ENCODE data around the gene FERMT2. TPM values are rescaled to one million over a fixed set of nuclear protein-coding genes. Genes with fewer than 3 reads are reported as not detected.

The FERMT2 gene
- polyA plus RNA-seq, 1 experiment: 485 TPM

DNA sequence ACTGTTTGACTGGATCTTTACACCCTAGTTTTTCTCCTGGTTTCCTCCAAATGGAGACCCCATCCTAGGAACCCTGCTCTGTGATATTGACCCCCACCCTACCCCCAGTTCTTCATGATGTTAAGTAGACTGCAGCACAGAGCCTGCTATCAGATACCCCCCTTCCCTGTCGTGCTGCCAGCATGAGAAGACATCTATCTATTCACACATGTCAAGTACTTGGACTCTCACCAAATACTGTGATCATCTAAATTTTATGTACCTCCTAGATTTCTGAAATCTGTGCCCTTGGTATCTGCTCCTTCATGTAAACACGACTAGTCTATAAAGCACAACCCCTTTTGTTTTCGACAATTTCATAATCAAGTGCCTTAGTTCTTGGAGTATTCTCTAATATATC, 38.9 kb downstream of the FERMT2 start:
- DNase-seq (ENCODE audit: low read depth, low spot score): no peak
- ChIA-PET CTCF (no interaction called here), POLR2A (no interaction called here)
- TF ChIP-seq, protein P1, sequence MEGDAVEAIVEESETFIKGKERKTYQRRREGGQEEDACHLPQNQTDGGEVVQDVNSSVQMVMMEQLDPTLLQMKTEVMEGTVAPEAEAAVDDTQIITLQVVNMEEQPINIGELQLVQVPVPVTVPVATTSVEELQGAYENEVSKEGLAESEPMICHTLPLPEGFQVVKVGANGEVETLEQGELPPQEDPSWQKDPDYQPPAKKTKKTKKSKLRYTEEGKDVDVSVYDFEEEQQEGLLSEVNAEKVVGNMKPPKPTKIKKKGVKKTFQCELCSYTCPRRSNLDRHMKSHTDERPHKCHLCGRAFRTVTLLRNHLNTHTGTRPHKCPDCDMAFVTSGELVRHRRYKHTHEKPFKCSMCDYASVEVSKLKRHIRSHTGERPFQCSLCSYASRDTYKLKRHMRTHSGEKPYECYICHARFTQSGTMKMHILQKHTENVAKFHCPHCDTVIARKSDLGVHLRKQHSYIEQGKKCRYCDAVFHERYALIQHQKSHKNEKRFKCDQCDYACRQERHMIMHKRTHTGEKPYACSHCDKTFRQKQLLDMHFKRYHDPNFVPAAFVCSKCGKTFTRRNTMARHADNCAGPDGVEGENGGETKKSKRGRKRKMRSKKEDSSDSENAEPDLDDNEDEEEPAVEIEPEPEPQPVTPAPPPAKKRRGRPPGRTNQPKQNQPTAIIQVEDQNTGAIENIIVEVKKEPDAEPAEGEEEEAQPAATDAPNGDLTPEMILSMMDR (IDR thresholded peaks at IDR 0.05; ENCODE audit: low read depth, low read length): no peak
- Histone ChIP-seq H3K4me3 (ENCODE audit: low read depth, low read length) (no peak overlapping the region), H3K27ac (ENCODE audit: low read depth, low read length) (no peak overlapping the region), H3K9me3 (ENCODE audit: control insufficient read depth, insufficient read depth, low read length) (no peaks in the 10 kb centered on the region), H3K27me3 (ENCODE audit: control insufficient read depth, insufficient read depth, low read length) (no peaks in the 10 kb centered on the region)

DNA sequence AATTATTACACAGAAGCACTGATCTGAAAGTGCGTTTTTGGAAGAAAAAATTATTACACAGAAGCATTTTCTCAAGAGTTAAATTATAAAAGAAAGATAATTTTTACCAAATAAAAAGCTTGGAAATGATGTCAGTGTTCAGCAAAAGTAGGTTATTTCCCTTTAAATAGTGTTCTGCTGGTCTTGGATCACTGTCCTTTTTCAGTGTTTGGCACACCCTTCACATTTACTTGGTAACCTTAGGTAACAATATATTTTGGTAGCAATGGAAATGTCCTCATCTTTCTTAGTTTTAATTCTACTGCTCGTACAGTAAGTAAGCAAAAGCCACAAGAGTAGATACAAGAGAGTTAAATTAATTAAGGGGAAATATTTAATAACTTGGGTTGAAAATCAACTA, 40.3 kb downstream of the FERMT2 start:
- H3K27ac ChIP-seq (ENCODE audit: low read depth, low read length): no peak overlapping the region
- no peaks in the 10 kb centered on the region for H3K27me3 ChIP-seq (ENCODE audit: control insufficient read depth, insufficient read depth, low read length)
- no peaks in the 10 kb centered on the region for H3K9me3 ChIP-seq (ENCODE audit: control insufficient read depth, insufficient read depth, low read length)
- ChIA-PET POLR2A (interaction anchor here (0.6 kb wide), 2 partner anchors 15 to 25 kb away, joined by 3 to 4 read pairs; no protein-coding TSS in a partner anchor), CTCF (interaction anchor here (1.1 kb wide), 1 partner anchor 146 kb away, joined by 4 read pairs; no protein-coding TSS in a partner anchor)
- no peak overlapping the region for H3K4me3 ChIP-seq (ENCODE audit: low read depth, low read length)
- DNase-seq (ENCODE audit: low read depth, low spot score): no peak
- TF ChIP-seq, protein P1 (IDR thresholded peaks at IDR 0.05; ENCODE audit: low read depth, low read length): no peak

DNA sequence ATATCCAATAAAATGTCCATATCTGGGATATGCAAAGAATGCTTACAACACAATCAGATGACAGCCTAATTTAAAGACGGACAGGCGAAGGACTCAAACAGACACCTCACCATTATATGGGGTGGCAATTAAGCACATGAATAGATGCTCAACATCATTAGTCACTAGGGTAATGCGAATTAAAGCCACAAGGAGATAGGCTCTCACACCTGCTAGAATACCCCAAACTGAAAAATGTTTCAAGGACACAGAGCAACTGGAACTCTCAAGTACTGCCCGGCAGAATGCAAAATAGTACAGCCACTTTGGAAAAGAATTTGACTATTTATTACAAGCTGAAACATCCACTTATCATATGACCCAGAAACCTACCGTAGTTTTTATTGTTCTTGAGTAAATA, 42.9 kb downstream of the FERMT2 start:
- Histone ChIP-seq H3K27ac (ENCODE audit: low read depth, low read length) (no peak overlapping the region), H3K27me3 (ENCODE audit: control insufficient read depth, insufficient read depth, low read length) (no peaks in the 10 kb centered on the region), H3K9me3 (ENCODE audit: control insufficient read depth, insufficient read depth, low read length) (no peaks in the 10 kb centered on the region), H3K4me3 (ENCODE audit: low read depth, low read length) (no peak overlapping the region)
- POLR2A ChIA-PET: no interaction called here
- DNase-seq (ENCODE audit: low read depth, low spot score): no peak
- CTCF ChIA-PET: no interaction called here
- TF ChIP-seq, protein P1 (IDR thresholded peaks at IDR 0.05; ENCODE audit: low read depth, low read length): no peak

DNA sequence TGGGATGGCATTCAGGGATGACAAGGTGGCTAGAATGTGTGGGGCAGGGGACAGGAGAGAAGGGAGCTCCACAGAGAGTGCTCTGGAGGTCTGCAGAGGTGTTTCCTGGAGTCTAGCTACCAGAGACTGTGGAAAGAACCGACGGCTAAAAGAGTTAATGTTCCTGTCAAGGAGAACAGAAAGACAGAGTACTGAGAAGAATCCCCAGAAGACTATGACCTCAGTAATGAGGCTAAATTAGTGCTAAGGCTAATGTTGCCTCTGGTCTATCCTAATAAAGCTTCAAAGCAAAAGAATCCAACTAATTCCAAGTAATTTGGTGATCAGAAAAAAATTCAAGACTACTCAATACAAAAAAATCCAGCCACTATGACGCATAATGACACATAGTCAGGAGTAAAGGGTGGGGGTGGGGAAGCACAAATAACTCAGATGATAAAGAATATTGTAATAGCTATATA, 44.7 kb downstream of the FERMT2 start:
- Histone ChIP-seq H3K4me3 (ENCODE audit: low read depth, low read length) (peak overlapping the region; percentile 29), H3K27ac (ENCODE audit: low read depth, low read length) (peak overlapping the region; percentile 96), H3K9me3 (ENCODE audit: control insufficient read depth, insufficient read depth, low read length) (no peaks in the 10 kb centered on the region), H3K27me3 (ENCODE audit: control insufficient read depth, insufficient read depth, low read length) (no peaks in the 10 kb centered on the region)
- POLR2A ChIA-PET: interaction anchor here (0.6 to 1.2 kb wide), 3 partner anchors 10 to 176 kb away, joined by 3 to 4 read pairs (median 3); partner anchors contain the start of gene STYX
- CTCF ChIA-PET: no interaction called here
- peak; percentile 67 for DNase-seq (ENCODE audit: low read depth, low spot score)
- TF ChIP-seq, protein P1 (IDR thresholded peaks at IDR 0.05; ENCODE audit: low read depth, low read length): no peak

DNA sequence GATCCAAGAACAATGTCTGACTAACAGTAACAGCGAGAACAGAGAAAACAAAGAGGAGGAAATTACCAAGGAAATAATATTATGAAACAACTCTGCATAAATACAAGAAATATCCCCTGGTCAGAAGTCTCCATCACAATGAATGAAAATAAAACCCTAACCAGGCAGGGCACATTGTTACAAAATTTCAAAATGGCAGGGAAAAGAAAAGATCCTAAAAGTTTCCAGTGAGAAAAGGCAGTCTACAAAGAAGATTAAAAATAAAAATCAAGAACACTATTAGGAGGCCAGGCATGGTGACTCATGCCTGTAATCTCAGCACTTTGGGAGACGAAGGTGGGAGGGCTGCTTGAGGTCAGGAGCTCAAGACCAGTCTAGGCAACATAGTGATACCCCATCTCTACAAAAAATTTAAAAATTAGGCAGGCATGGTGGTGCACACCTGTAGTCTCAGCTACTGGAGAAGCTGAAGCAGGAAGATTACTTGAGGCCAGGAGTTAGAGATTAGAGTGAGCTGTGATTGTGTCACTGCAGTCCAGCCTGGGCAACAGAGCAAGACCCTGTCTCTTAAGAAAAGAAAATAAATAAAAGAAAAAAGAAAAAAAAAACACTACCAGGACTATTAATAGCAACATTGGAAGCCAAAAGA, 47.8 kb downstream of the FERMT2 start:
- Histone ChIP-seq H3K27ac (ENCODE audit: low read depth, low read length) (no peak overlapping the region), H3K27me3 (ENCODE audit: control insufficient read depth, insufficient read depth, low read length) (no peaks in the 10 kb centered on the region), H3K9me3 (ENCODE audit: control insufficient read depth, insufficient read depth, low read length) (no peaks in the 10 kb centered on the region), H3K4me3 (ENCODE audit: low read depth, low read length) (no peak overlapping the region)
- TF ChIP-seq, protein P1 (IDR thresholded peaks at IDR 0.05; ENCODE audit: low read depth, low read length): no peak
- POLR2A ChIA-PET: no interaction called here
- DNase-seq (ENCODE audit: low read depth, low spot score): no peak
- CTCF ChIA-PET: no interaction called here
